IMR-90 (cell line): Measurements from ENCODE around the gene CDKN1C. TPM values are rescaled to one million over a fixed set of nuclear protein-coding genes. Genes with fewer than 3 reads are reported as not detected.

Experiments
- ATAC-seq: fragments of 200-7000 bp; cut with Tn5 transposase; 2 replicates; pipeline ENCODE4 v1.9.1; 2020; ENCODE audit warnings: low read depth, mild to moderate bottlenecking, moderate library complexity
- BruUV-seq: library from RNA; stranded (reverse); fragments of 400-500 nt; replicated peaks from 2 replicates; lab custom pipeline; 2021; lab: Mats Ljungman, UMichigan
- CTCF ChIA-PET: fragments of 300-600 bp; formaldehyde crosslinking; extraction: SDS; loops from one replicate; lab custom pipeline; 2021; ENCODE audit warnings: antibody characterized with exemption; lab: Yijun Ruan, JAX
- POLR2A ChIA-PET: fragments of 300-600 bp; sonication (Branson Sonifier 250); formaldehyde crosslinking; loops from one replicate; lab custom pipeline; 2022; ENCODE audit warnings: antibody characterized with exemption; ENCODE audit not compliant: unreplicated experiment; lab: Charles Lee
- DNase-seq: peaks from one replicate; pipeline ENCODE4 v3.0.0; 2013
- H2AFZ ChIP-seq: replicated peaks from 2 replicates; pipeline ENCODE3; 2013; ENCODE audit warnings: low read length, mild to moderate bottlenecking; ENCODE audit not compliant: poor library complexity
- H2AK5ac ChIP-seq: 2 replicates; pipeline ENCODE4 v1.6.1; 2013; ENCODE audit warnings: low read depth, low read length, inconsistent platforms
- H2AK9ac ChIP-seq: replicated peaks from 2 replicates; pipeline ENCODE3; 2013; ENCODE audit warnings: mild to moderate bottlenecking, low read depth, low read length, moderate library complexity; ENCODE audit not compliant: poor library complexity
- H2BK120ac ChIP-seq: 2 replicates; pipeline ENCODE4 v1.6.1; 2013; ENCODE audit warnings: low read depth, low read length, inconsistent platforms
- H2BK15ac ChIP-seq: 3 replicates; pipeline ENCODE4 v1.6.1; 2013; ENCODE audit warnings: low read depth, low read length, inconsistent platforms
- H2BK20ac ChIP-seq: 2 replicates; pipeline ENCODE4 v1.6.1; 2013; ENCODE audit warnings: low read depth, mild to moderate bottlenecking, inconsistent platforms, low read length, moderate library complexity
- H2BK5ac ChIP-seq: 2 replicates; pipeline ENCODE4 v1.6.1; 2013; ENCODE audit warnings: mild to moderate bottlenecking, low read depth, low read length, inconsistent platforms; ENCODE audit not compliant: poor library complexity, severe bottlenecking
- H3K14ac ChIP-seq: replicated peaks from 2 replicates; pipeline ENCODE4 v1.6.1; 2013; ENCODE audit warnings: low read depth, low read length, inconsistent platforms
- H3K18ac ChIP-seq: 2 replicates; pipeline ENCODE4 v1.6.1; 2013; ENCODE audit warnings: low read depth, low read length, control low read depth
- H3K23ac ChIP-seq: 2 replicates; pipeline ENCODE4 v1.6.1; 2013; ENCODE audit warnings: low read depth, low read length, inconsistent platforms
- H3K27ac ChIP-seq: 2 replicates; pipeline ENCODE4 v1.5.1; 2013; ENCODE audit warnings: mild to moderate bottlenecking, control low read depth, low read length; ENCODE audit not compliant: insufficient read depth
- H3K27me3 ChIP-seq: 2 replicates; pipeline ENCODE4 v1.6.1; 2013; ENCODE audit warnings: low read length; ENCODE audit not compliant: control insufficient read depth, insufficient read depth
- H3K36me3 ChIP-seq: 2 replicates; pipeline ENCODE4 v1.6.1; 2013; ENCODE audit warnings: low read length, mixed read lengths; ENCODE audit not compliant: control insufficient read depth, insufficient read depth
- H3K4ac ChIP-seq: 2 replicates; pipeline ENCODE4 v1.6.1; 2013; ENCODE audit warnings: low read depth, low read length, inconsistent platforms
- H3K4me1 ChIP-seq: 2 replicates; pipeline ENCODE4 v1.6.1; 2013; ENCODE audit warnings: low read length, mixed read lengths; ENCODE audit not compliant: control insufficient read depth, insufficient read depth
- H3K4me2 ChIP-seq: 2 replicates; pipeline ENCODE4 v1.6.1; 2013; ENCODE audit warnings: low read depth, mild to moderate bottlenecking, control low read depth, low read length, moderate library complexity
- H3K4me3 ChIP-seq: 2 replicates; pipeline ENCODE4 v1.5.1; 2013; ENCODE audit warnings: low read depth, mild to moderate bottlenecking, control low read depth, low read length, moderate library complexity; ENCODE audit not compliant: insufficient read depth
- H3K56ac ChIP-seq: 2 replicates; pipeline ENCODE4 v1.6.1; 2013; ENCODE audit warnings: low read length, inconsistent platforms; ENCODE audit not compliant: insufficient read depth; ENCODE audit errors: extremely low read depth
- H3K79me1 ChIP-seq, 2 experiments: 2 replicates each; pipeline ENCODE4 v1.6.1; 2013; ENCODE audit warnings: low read length in 2 of 2, inconsistent platforms in 1 of 2, low read depth in 1 of 2
- H3K9ac ChIP-seq: 2 replicates; pipeline ENCODE4 v1.6.1; 2013; ENCODE audit warnings: low read depth, low read length, control low read depth
- H3K9me1 ChIP-seq: 2 replicates; pipeline ENCODE4 v1.6.1; 2013; ENCODE audit warnings: low read length, inconsistent platforms; ENCODE audit not compliant: insufficient read depth
- H3K9me3 ChIP-seq: 2 replicates; pipeline ENCODE4 v1.6.1; 2013; ENCODE audit warnings: low read length; ENCODE audit not compliant: control insufficient read depth, insufficient read depth
- H4K20me1 ChIP-seq: 2 replicates; pipeline ENCODE4 v1.6.1; 2013; ENCODE audit warnings: low read length, inconsistent platforms; ENCODE audit not compliant: insufficient read depth
- H4K5ac ChIP-seq: 2 replicates; pipeline ENCODE4 v1.6.1; 2013; ENCODE audit warnings: mild to moderate bottlenecking, low read depth, low read length, control low read depth
- H4K8ac ChIP-seq, 2 experiments: 2 replicates each; pipeline ENCODE4 v1.6.1; 2013; ENCODE audit warnings: low read depth in 2 of 2, low read length in 2 of 2, control low read depth in 1 of 2, inconsistent platforms in 1 of 2
- H4K91ac ChIP-seq: 2 replicates; pipeline ENCODE4 v1.6.1; 2013; ENCODE audit warnings: low read depth, low read length, inconsistent platforms; ENCODE audit not compliant: insufficient read depth
- BHLHE40 ChIP-seq: fragments of 150-350 bp; IDR thresholded peaks from 2 replicates; pipeline ENCODE4 v1.6.1; 2016; ENCODE audit warnings: mild to moderate bottlenecking, low read depth, low read length
- CHD1 ChIP-seq: IDR thresholded peaks from 2 replicates; pipeline ENCODE4 v1.6.1; 2012; ENCODE audit warnings: low read depth, low read length, improper control_type of control experiment
- CTCF ChIP-seq: conservative IDR thresholded peaks from 2 replicates; pipeline ENCODE4 v1.5.1; 2012; ENCODE audit warnings: mild to moderate bottlenecking, low read depth, low read length, improper control_type of control experiment
- ELK1 ChIP-seq: fragments of 150-350 bp; IDR thresholded peaks from 2 replicates; pipeline ENCODE4 v1.6.1; 2016; ENCODE audit warnings: low read depth, mild to moderate bottlenecking, low read length, moderate library complexity, borderline replicate concordance
- MAZ ChIP-seq: IDR thresholded peaks from 2 replicates; pipeline ENCODE4 v1.6.1; 2012; ENCODE audit warnings: low read depth, mild to moderate bottlenecking, low read length, improper control_type of control experiment, moderate library complexity, borderline replicate concordance
- MXI1 ChIP-seq: IDR thresholded peaks from 2 replicates; pipeline ENCODE4 v1.6.1; 2012; ENCODE audit warnings: low read depth, mild to moderate bottlenecking, low read length, moderate library complexity, borderline replicate concordance
- NFE2L2 ChIP-seq: fragments of 150-350 bp; IDR thresholded peaks from 2 replicates; pipeline ENCODE4 v1.6.1; 2016; ENCODE audit warnings: low read depth, mild to moderate bottlenecking, low read length
- POLR2A ChIP-seq: IDR thresholded peaks from 2 replicates; pipeline ENCODE4 v1.6.1; 2012; ENCODE audit warnings: mild to moderate bottlenecking, low read depth, low read length
- RAD21 ChIP-seq: IDR thresholded peaks from 2 replicates; pipeline ENCODE4 v1.6.1; 2012; ENCODE audit warnings: low read length, improper control_type of control experiment
- RCOR1 ChIP-seq: IDR thresholded peaks from 2 replicates; pipeline ENCODE4 v1.6.1; 2012; ENCODE audit warnings: mild to moderate bottlenecking, low read length, improper control_type of control experiment; ENCODE audit not compliant: insufficient replicate concordance
- RFX5 ChIP-seq: IDR thresholded peaks from 2 replicates; pipeline ENCODE4 v1.8.0; 2012; ENCODE audit warnings: low read depth, mild to moderate bottlenecking, low read length, moderate library complexity
- SMC3 ChIP-seq: fragments of 150-350 bp; IDR thresholded peaks from 2 replicates; pipeline ENCODE4 v1.6.1; 2016; ENCODE audit warnings: low read depth, mild to moderate bottlenecking, antibody characterized with exemption, low read length, moderate library complexity
- WGBS, 2 experiments: methylation state at CpG; one replicate each; pipeline versions ENCODE4 v1.1.5 to v1.1.7; 2013; ENCODE audit warnings: missing lambda C conversion rate in 2 of 2; ENCODE audit not compliant: insufficient read length in 1 of 2; ENCODE audit errors: extremely low coverage in 2 of 2; 5-methylcytosine and 5-hydroxymethylcytosine counted together
- dilution Hi-C: fragments of 300-500 bp; cut with HindIII; formaldehyde crosslinking; loops from one replicate; pipeline ENCODE4 v1.14.3; 2018; ENCODE audit warnings: low sequenced_read_pairs; ENCODE audit not compliant: unreplicated experiment
- in situ Hi-C: fragments of 300-500 bp; cut with MboI; formaldehyde crosslinking; loops from 3 replicates; pipeline ENCODE4 v1.14.3; 2019; ENCODE audit warnings: low sequenced_read_pairs, inconsistent platforms, mixed read lengths
- intact Hi-C: fragments of 100-400 bp; cut with micrococcal nuclease; formaldehyde crosslinking; loops from 2 replicates; pipeline ENCODE4 v1.10.0; 2022
- polyA plus RNA-seq, 3 experiments: library from polyadenylated mRNA; depleted of rRNA; stranded (reverse); fragments of >200 nt; gene quantifications; 2 replicates each; pipeline ENCODE4 v1.2.3, GENCODE V29; 2012; ENCODE audit warnings: low replicate concordance in 1 of 3
- total RNA-seq: library from RNA; depleted of rRNA; stranded (reverse); fragments of >200 nt; gene quantifications from 2 replicates; pipeline ENCODE4 v1.2.3, GENCODE V29; 2012

CDKN1C gene
- total and polyA plus RNA-seq, 2 of the 4 experiments (the other 2 are of a cell fraction), result 1.6 to 3.0 TPM

DNA sequence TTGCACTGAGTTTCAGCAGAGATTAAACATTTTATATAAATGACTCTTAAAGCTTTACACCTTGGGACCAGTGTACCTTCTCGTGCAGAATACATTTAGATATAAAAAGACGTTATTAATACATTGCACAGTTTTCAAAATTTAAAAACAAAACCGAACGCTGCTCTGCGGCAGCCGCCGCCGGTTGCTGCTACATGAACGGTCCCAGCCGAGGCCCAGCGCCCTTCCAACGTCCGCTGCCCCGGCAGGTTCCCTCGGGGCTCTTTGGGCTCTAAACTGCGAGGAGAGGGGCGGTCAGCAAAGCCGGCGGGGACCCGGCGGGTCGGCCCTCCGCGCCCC, 2.0 kb downstream of the CDKN1C start:
- no peak overlapping the region for H3K56ac ChIP-seq
- ATAC-seq (no peak), DNase-seq (no peak)
- no peak overlapping the region for H3K14ac ChIP-seq
- no peak overlapping the region for H2BK20ac ChIP-seq
- H3K4me1 ChIP-seq, result peaks cover 6% of the 10 kb centered on the region; the same call in 1 of the 2 replicates
- no peak overlapping the region for H3K23ac ChIP-seq
- peaks cover 0 to 3% of the 10 kb centered on the region in 2 experiments; a peak in 1 of 4 replicates for H3K79me1 ChIP-seq
- peaks cover 12% of the 10 kb centered on the region for H4K20me1 ChIP-seq
- no TSS peak for BruUV-seq
- peaks cover 2% of the 10 kb centered on the region; the same call in 1 of the 2 replicates for H3K27me3 ChIP-seq
- H3K4me2 ChIP-seq, result peak overlapping the region; percentile 69
- peaks cover 5% of the 10 kb centered on the region for H3K9me3 ChIP-seq
- H3K36me3 ChIP-seq, result peaks cover 7% of the 10 kb centered on the region; the same call in 1 of the 2 replicates
- ChIA-PET CTCF (interaction anchor here (1.2 to 11.0 kb wide), 3 partner anchors 10 to 351 kb away, joined by 3 to 116 read pairs (median 3); no protein-coding TSS in a partner anchor), POLR2A (interaction anchor here (0.8 kb wide), 1 partner anchor 231 kb away, joined by 5 read pairs; no protein-coding TSS in a partner anchor)
- H2AFZ ChIP-seq, result peak overlapping the region; percentile 88
- no peak overlapping the region for H2BK5ac ChIP-seq
- no peak overlapping the region; the same call in 1 of the 2 replicates for H3K18ac ChIP-seq
- no peak overlapping the region for H2BK15ac ChIP-seq
- no peak overlapping the region for H2AK5ac ChIP-seq
- H3K9me1 ChIP-seq, result no peaks in the 10 kb centered on the region; the same call in 1 of the 2 replicates
- H3K4ac ChIP-seq, result no peak overlapping the region
- WGBS, 2 experiments, result 6% methylated on average over 16 of the region's 24 CpGs; no CpG with 5 or more reads in 1 of the 2 experiments
- peak overlapping the region; percentile 80 for H2AK9ac ChIP-seq
- H2BK120ac ChIP-seq, result no peak overlapping the region
- intact Hi-C loops (no loop called here), in situ Hi-C loops (loop anchor here (25.0 kb wide), 1 partner anchor 696 kb away; no protein-coding TSS in a partner anchor), dilution Hi-C loops (no loop called here)
- H3K27ac ChIP-seq, result peak overlapping the region; percentile 36; the same call in 1 of the 2 replicates
- peak overlapping the region; percentile 58 for H3K9ac ChIP-seq
- peak overlapping the region; percentile 86 for H3K4me3 ChIP-seq
- H4K91ac ChIP-seq, result no peak overlapping the region
- peak overlapping the region; percentile 50 to 62; a peak in 2 of 4 replicates for H4K8ac ChIP-seq
- TF ChIP-seq CTCF (no peak), ELK1 (no peak), POLR2A (no peak), RFX5 (no peak), BHLHE40 (no peak), MXI1 (no peak), MAZ (no peak), NFE2L2 (no peak), CHD1 (no peak), RCOR1 (no peak), RAD21 (no peak), SMC3 (no peak)
- no peak overlapping the region for H4K5ac ChIP-seq
